ENCODE measurements around the gene MVB12B. TPM values are rescaled to one million over a fixed set of nuclear protein-coding genes. Genes with fewer than 3 reads are reported as not detected.

The MVB12B gene
- total RNA-seq, 1 experiment from 2014 or later, result 5.8 TPM

DNA sequence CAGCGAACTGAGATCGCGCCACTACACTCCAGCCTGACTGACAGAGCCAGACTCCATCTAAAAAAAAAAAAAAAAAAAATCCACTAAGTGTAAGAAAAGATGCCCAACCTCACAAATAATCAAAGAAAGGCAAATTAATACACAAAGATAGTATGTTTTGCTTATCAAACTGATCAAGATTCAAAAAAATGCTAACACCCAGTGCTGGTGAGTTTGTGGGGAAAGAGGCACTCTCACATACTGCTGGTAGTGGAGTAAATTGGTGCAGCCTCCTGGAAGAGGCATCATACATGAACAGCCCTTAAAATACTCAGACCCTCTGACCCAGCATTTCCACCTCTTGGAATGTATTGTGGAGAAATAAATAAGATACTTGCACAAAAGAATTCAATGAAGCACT is 216.9 kb downstream of the MVB12B start:
- peaks cover 3 to 5% of the 10 kb centered on the region in 2 experiments; a peak in 4 of 5 replicates for H3K9me3 Mint-ChIP-seq
- Histone ChIP-seq H3K79me1 (ENCODE audit: insufficient read depth, low read depth, low read length, poor library complexity, severe bottlenecking) (no peaks in the 10 kb centered on the region), H3K27ac (ENCODE audit: insufficient read length, low read depth, low read length) (no peak overlapping the region), H3K23ac (ENCODE audit: insufficient read length, low read depth, low read length) (no peak overlapping the region), H3K9me3 (ENCODE audit: control insufficient read depth, low read depth, low read length) (no peaks in the 10 kb centered on the region), H3K27me3 (ENCODE audit: insufficient read depth, low read length) (no peaks in the 10 kb centered on the region), H3T11ph (ENCODE audit: low read length) (no peak overlapping the region), H4K91ac (ENCODE audit: insufficient read length, low read depth, low read length) (no peak overlapping the region), H3K18ac (ENCODE audit: insufficient read length, low read depth, low read length) (no peak overlapping the region), H4K8ac (replicated peaks; ENCODE audit: insufficient read length, low read depth, low read length) (no peak overlapping the region), H3K9ac (ENCODE audit: extremely low read depth, insufficient read length, low read length) (no peak overlapping the region), H3K23me2 (ENCODE audit: insufficient read length, low read depth, low read length, poor library complexity, severe bottlenecking) (no peaks in the 10 kb centered on the region), H2BK20ac (ENCODE audit: low read depth, low read length, poor library complexity, severe bottlenecking) (no peak overlapping the region), H2BK5ac (ENCODE audit: insufficient read length, low read length) (no peak overlapping the region), H2AFZ (ENCODE audit: low read length) (no peak overlapping the region), H2BK12ac (ENCODE audit: insufficient read length, low read depth, low read length) (no peak overlapping the region), H4K20me1 (ENCODE audit: control insufficient read depth, insufficient read depth, insufficient read length) (no peaks in the 10 kb centered on the region), H3K14ac (ENCODE audit: insufficient read depth, low read length) (no peak overlapping the region), H4K5ac (ENCODE audit: insufficient read length, low read depth, low read length) (no peak overlapping the region), H3K4me2 (ENCODE audit: insufficient read depth, insufficient read length, low read length) (no peak overlapping the region), H3K4me1 (ENCODE audit: insufficient read depth, low read length) (no peaks in the 10 kb centered on the region), H3K4ac (ENCODE audit: low read depth, low read length) (no peak overlapping the region), H3K79me2 (ENCODE audit: insufficient read depth, low read length) (no peaks in the 10 kb centered on the region), H2BK120ac (ENCODE audit: low read depth, low read length, poor library complexity, severe bottlenecking) (no peak overlapping the region), H2BK15ac (ENCODE audit: low read depth, low read length) (no peak overlapping the region), H2AK5ac (ENCODE audit: insufficient read length, low read length) (no peak overlapping the region), H3K56ac (ENCODE audit: insufficient read length, low read depth, low read length) (no peak overlapping the region)
- no peak for TF ChIP-seq CTCF (conservative IDR thresholded peaks at IDR 0.05)
- no CpG with 5 or more reads among the region's 3 CpGs for WGBS (ENCODE audit: extremely low coverage, insufficient read length, low lambda C conversion rate)
- no peak for DNase-seq
- no peak overlapping the region for H3K27ac Mint-ChIP-seq
- peaks cover 3% of the 10 kb centered on the region; the same call in 1 of the 2 replicates for H3K27me3 Mint-ChIP-seq (ENCODE audit: low read depth)
- peaks cover 0 to 4% (median 2%) of the 10 kb centered on the region in 3 experiments; a peak in 2 of 7 replicates for H3K36me3 Mint-ChIP-seq (ENCODE audit: insufficient read depth in 1 of 3, low read depth in 3 of 3)
- H3K4me3 Mint-ChIP-seq, result no peak overlapping the region
- no peaks in the 10 kb centered on the region for H3K4me1 Mint-ChIP-seq
